Fibroblast of lung (primary cell): Measurements from ENCODE around the gene COL26A1.

Experiments
- EZH2 ChIP-seq: IDR thresholded peaks from 2 replicates; pipeline ENCODE4 v1.5.1; 2012; ENCODE audit warnings: low read length, control low read depth, mild to moderate bottlenecking; ENCODE audit errors: missing control alignments
- TF ChIP-seq, protein P1 (sequence below), 2 donors: IDR thresholded peaks in 1 of 2; conservative IDR thresholded peaks in 1 of 2; 1 replicate in 1 of 2; 2 replicates in 1 of 2; pipeline ENCODE4 v1.5.1; 2011 to 2012; ENCODE audit warnings: low read length in 2 of 2, control low read depth in 1 of 2, inconsistent platforms in 1 of 2, low read depth in 1 of 2, mild to moderate bottlenecking in 1 of 2

DNA sequence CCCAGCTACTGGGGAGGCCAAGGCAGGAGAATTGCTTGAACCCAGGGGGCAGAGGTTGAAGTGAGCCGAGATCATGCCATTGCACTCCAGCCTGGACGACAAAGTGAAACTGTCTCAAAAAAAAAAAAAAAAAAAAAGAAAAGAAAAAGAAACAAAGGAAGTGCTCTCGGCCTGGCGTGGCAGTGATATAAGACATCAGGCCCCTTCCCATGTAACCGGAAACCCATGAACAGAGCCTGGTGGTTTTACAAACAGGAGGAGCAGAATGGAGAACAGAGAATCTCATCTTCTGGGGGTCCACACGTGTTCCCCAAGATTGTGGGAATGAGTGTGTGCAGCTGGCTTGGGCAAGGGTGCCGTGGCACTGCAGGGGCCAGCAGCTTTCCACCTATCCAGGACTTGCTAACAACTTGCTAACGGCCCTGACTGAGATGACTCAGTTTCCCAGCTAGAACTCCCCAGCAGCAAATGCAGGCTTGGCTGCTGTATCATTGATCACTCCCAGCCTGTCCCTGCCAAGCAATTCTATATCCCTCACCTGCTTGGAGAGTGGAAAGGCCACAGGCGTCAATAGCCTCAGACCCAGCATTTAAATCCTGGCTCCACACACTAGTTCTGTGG lies 103.0 kb downstream of the COL26A1 start:
- TF ChIP-seq, protein P1, sequence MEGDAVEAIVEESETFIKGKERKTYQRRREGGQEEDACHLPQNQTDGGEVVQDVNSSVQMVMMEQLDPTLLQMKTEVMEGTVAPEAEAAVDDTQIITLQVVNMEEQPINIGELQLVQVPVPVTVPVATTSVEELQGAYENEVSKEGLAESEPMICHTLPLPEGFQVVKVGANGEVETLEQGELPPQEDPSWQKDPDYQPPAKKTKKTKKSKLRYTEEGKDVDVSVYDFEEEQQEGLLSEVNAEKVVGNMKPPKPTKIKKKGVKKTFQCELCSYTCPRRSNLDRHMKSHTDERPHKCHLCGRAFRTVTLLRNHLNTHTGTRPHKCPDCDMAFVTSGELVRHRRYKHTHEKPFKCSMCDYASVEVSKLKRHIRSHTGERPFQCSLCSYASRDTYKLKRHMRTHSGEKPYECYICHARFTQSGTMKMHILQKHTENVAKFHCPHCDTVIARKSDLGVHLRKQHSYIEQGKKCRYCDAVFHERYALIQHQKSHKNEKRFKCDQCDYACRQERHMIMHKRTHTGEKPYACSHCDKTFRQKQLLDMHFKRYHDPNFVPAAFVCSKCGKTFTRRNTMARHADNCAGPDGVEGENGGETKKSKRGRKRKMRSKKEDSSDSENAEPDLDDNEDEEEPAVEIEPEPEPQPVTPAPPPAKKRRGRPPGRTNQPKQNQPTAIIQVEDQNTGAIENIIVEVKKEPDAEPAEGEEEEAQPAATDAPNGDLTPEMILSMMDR (conservative IDR thresholded peaks at IDR 0.05 in 1 of 2, IDR thresholded peaks at IDR 0.05 in 1 of 2; ENCODE audit: low read depth in 1 of 2, low read length in 2 of 2), result no peak
- no peak for TF ChIP-seq EZH2
